Left ventricle myocardium superior (tissue), 1 donor: ENCODE measurements around the gene ASXL2. TPM values are rescaled to one million over a fixed set of nuclear protein-coding genes. Genes with fewer than 3 reads are reported as not detected.
"Not testable (repeated sequence)": the region's sequence is repeated elsewhere in the genome, so short reads cannot be mapped to it uniquely, and the experiment has no call there.

Experiments used
- ATAC-seq: fragments of 200-7000 bp; cut with Tn5 transposase; one replicate; pipeline ENCODE4 v1.9.1; 2020; ENCODE audit warnings: mild to moderate bottlenecking, moderate library complexity
- DNase-seq: peaks from one replicate; pipeline ENCODE4 v3.0.0-alpha.2; 2020
- intact Hi-C: fragments of 100-400 bp; cut with micrococcal nuclease; formaldehyde crosslinking; loops from one replicate; pipeline ENCODE4 v1.11.0; 2022
- total RNA-seq: library from RNA; stranded (reverse); fragmentation: NEBNext Ultra II Directional; extraction: Animal tissue kit (Norgen Biotek cat#: 25700); gene quantifications from one replicate; pipeline ENCODE4 v1.2.1, GENCODE V29; 2021
- donor health status: DM: no; HTN: yes; CAD: no; lungs with severe emphysema.

The ASXL2 gene
- total RNA-seq, 1 donor from 2014 or later, result 26.1 TPM

- DNase-seq, result no peak
- intact Hi-C loops, result no loop called here
- ATAC-seq, result no peak
These were observed 16.7 kb upstream of the ASXL2 start for GRCh38 chr2:25895018-25895417.

GRCh38 chr2:25894135-25894830 is 16.0 kb upstream of the ASXL2 start:
- intact Hi-C loops, result no loop called here
- DNase-seq, result peak; percentile 38

GRCh38 chr2:25891672-25892071 is 13.4 kb upstream of the ASXL2 start:
- no peak for DNase-seq
- intact Hi-C loops, result no loop called here
- no peak for ATAC-seq

More at GRCh38 chr2:25894135-25894830, 16.0 kb upstream of the ASXL2 start:
- ATAC-seq, result peak; percentile 23

GRCh38 chr2:25887624-25888242 is 9.4 kb upstream of the ASXL2 start:
- DNase-seq (no peak), ATAC-seq (no peak)
- intact Hi-C loops, result no loop called here

GRCh38 chr2:25885933-25886332 is 7.6 kb upstream of the ASXL2 start:
- ATAC-seq (no peak), DNase-seq (no peak)
- intact Hi-C loops, result no loop called here

- ATAC-seq, result no peak
- intact Hi-C loops, result no loop called here
- DNase-seq, result no peak
These were observed 3.5 kb upstream of the ASXL2 start for GRCh38 chr2:25881764-25882163.

- no peak for DNase-seq
- intact Hi-C loops, result no loop called here
- no peak for ATAC-seq
These were observed 945 bp upstream of the ASXL2 start for GRCh38 chr2:25879133-25879730.

- DNase-seq, result peak; percentile 46
- peak; percentile 60 for ATAC-seq
- intact Hi-C loops, result no loop called here
These were observed 591 bp downstream of the ASXL2 start for GRCh38 chr2:25877431-25878360.

GRCh38 chr2:25872134-25872533 is 6.2 kb downstream of the ASXL2 start:
- no peak for DNase-seq
- intact Hi-C loops, result no loop called here
- ATAC-seq, result no peak

GRCh38 chr2:25867396-25868003 is 10.8 kb downstream of the ASXL2 start:
- ATAC-seq (no peak), DNase-seq (no peak)
- intact Hi-C loops, result no loop called here

GRCh38 chr2:25856377-25856776 is 21.9 kb downstream of the ASXL2 start:
- no peak for DNase-seq
- intact Hi-C loops, result loop anchor here (10.0 kb wide), 1 partner anchor 88 kb away; no protein-coding TSS in a partner anchor
- no peak for ATAC-seq

- ATAC-seq (no peak), DNase-seq (no peak)
- intact Hi-C loops, result loop anchor here (10.0 kb wide), 1 partner anchor 90 kb away; no protein-coding TSS in a partner anchor
These were observed 23.2 kb downstream of the ASXL2 start for GRCh38 chr2:25855065-25855464.

GRCh38 chr2:25854613-25855012 is 23.7 kb downstream of the ASXL2 start:
- ATAC-seq (no peak), DNase-seq (no peak)
- intact Hi-C loops, result loop anchor here (10.0 kb wide), 1 partner anchor 90 kb away; no protein-coding TSS in a partner anchor

- no peak for DNase-seq
- ATAC-seq, result no peak
- intact Hi-C loops, result loop anchor here (10.0 kb wide), 1 partner anchor 92 kb away; no protein-coding TSS in a partner anchor
These were observed 25.1 kb downstream of the ASXL2 start for GRCh38 chr2:25853038-25853638.

- DNase-seq (no peak), ATAC-seq (peak; percentile 89)
- intact Hi-C loops, result loop anchor here (10.0 kb wide), 1 partner anchor 93 kb away; no protein-coding TSS in a partner anchor
These were observed 26.4 kb downstream of the ASXL2 start for GRCh38 chr2:25851740-25852503.

- intact Hi-C loops, result loop anchor here (10.0 kb wide), 1 partner anchor 94 kb away; no protein-coding TSS in a partner anchor
- not testable (repeated sequence) for DNase-seq, ATAC-seq
These were observed 27.9 kb downstream of the ASXL2 start for GRCh38 chr2:25850400-25850799.

GRCh38 chr2:25849350-25849749 is 28.9 kb downstream of the ASXL2 start:
- ATAC-seq, DNase-seq, intact Hi-C loops: not testable (repeated sequence)
